Measurements from ENCODE around the gene GOPC.

Gene GOPC

GRCh38 chr6:117512987-117513573 is 89.2 kb downstream of the GOPC start:
- no peak for DNase-seq

DNA sequence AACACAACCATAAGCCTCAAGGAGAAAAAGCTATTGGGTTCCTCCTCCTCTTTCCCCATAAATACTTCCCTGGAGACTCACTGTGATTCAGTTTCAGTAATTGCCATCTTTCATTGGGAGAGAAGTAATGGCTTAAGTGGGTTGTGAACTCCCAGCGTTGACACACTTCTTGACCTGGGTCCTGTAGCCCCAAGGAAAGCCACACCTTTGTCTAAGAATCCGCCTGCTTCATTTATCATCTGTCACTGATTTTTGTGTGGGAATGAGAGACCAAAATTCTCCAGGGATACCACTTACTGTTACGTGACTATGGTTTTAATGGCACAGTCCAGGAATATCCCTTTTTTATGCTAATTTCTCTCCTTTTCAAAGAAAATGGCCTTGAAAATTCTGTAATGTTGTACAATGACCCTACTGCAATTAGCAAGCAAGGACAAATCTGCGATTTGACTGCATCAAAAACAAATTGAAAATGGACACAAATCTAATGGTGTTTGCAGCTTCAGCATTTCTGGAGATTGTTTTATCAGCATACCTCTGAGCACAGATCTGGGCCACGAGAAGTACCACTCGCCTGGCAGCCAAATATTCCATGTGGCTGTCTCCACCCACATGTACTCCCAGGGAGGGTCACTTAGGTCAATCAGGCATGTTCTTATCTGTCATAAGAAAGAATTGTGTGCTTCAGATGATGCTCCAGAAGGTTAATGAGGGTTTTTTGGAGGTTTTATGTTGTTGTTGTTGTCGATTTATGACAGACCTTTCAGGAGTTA is 90.1 kb downstream of the GOPC start:
- no peak for DNase-seq

Measured in activated T-cell treated with anti-CD3 and anti-CD28 coated beads, Interleukin-2, amount 50 U/mL, for 48 hours (primary cell).